B cell (primary cell): ENCODE results near the gene BCAR3. TPM values are rescaled to one million over a fixed set of nuclear protein-coding genes. Genes with fewer than 3 reads are reported as not detected.

Experiments
- ATAC-seq: fragments of 200-7000 bp; cut with Tn5 transposase; one replicate; pipeline ENCODE4 v1.10.0; 2021; ENCODE audit warnings: low read depth, mild to moderate bottlenecking, moderate number of reproducible peaks, moderate library complexity
- CTCF ChIA-PET: fragments of 350-600 bp; sonication (Branson Sonifier 250); formaldehyde crosslinking; loops from one replicate; lab custom pipeline; 2021; ENCODE audit warnings: antibody characterized with exemption, inconsistent platforms; lab: Charles Lee
- POLR2A ChIA-PET: fragments of 350-600 bp; sonication (Branson Sonifier 250); formaldehyde crosslinking; loops from one replicate; lab custom pipeline; 2021; ENCODE audit warnings: antibody characterized with exemption; lab: Charles Lee
- DNase-seq: peaks from one replicate; pipeline ENCODE4 v3.0.0; 2013
- H2AFZ ChIP-seq: 2 replicates; pipeline ENCODE4 v1.6.1; 2012; ENCODE audit warnings: mild to moderate bottlenecking, low read depth, low read length; ENCODE audit not compliant: insufficient read depth, poor library complexity, severe bottlenecking
- H3K27ac ChIP-seq, 2 donors: 1 replicate in 1 of 2; 2 replicates in 1 of 2; pipeline ENCODE4 v1.5.1; 2012 to 2013; ENCODE audit warnings: low read length in 2 of 2, mild to moderate bottlenecking in 2 of 2, moderate library complexity in 1 of 2
- H3K27me3 ChIP-seq, 4 experiments: fragments of 200-600 bp in 1 of 4; sonication (generic) in 1 of 4; replicated peaks in 1 of 4; 1 replicate in 2 of 4; 2 replicates in 2 of 4; pipeline versions ENCODE4 v1.6.1 to v1.7.0; 2013 to 2016; ENCODE audit warnings: low read length in 3 of 4, mild to moderate bottlenecking in 2 of 4, mixed read lengths in 1 of 4, moderate library complexity in 1 of 4; ENCODE audit not compliant: insufficient read depth in 4 of 4, control insufficient read depth in 3 of 4; ENCODE audit errors: control extremely low read depth in 1 of 4
- H3K36me3 ChIP-seq, 2 experiments: replicated peaks in 1 of 2; 1 replicate in 1 of 2; 2 replicates in 1 of 2; pipeline versions ENCODE4 v1.6.1 to v1.7.1; 2013; ENCODE audit warnings: low read length in 1 of 2; ENCODE audit not compliant: insufficient read depth in 2 of 2, control insufficient read depth in 1 of 2; ENCODE audit errors: control extremely low read depth in 1 of 2, extremely low read depth in 1 of 2
- H3K4me1 ChIP-seq, 2 donors: fragments of 200-600 bp in 1 of 2; sonication (generic) in 1 of 2; 1 replicate in 1 of 2; 2 replicates in 1 of 2; pipeline versions ENCODE4 v1.5.1 to v1.6.1; 2013 to 2017; ENCODE audit warnings: low read length in 2 of 2; ENCODE audit not compliant: control insufficient read depth in 2 of 2, insufficient read depth in 2 of 2
- H3K4me2 ChIP-seq: replicated peaks from 2 replicates; pipeline ENCODE3; 2012; ENCODE audit warnings: mild to moderate bottlenecking, low read depth, low read length; ENCODE audit not compliant: poor library complexity, severe bottlenecking
- H3K4me3 ChIP-seq, 5 experiments: fragments of 200-600 bp in 1 of 5; sonication (generic) in 1 of 5; 1 replicate in 3 of 5; 2 replicates in 2 of 5; pipeline versions ENCODE4 v1.5.1 to v1.7.0; 2011 to 2016; ENCODE audit warnings: low read length in 4 of 5, mild to moderate bottlenecking in 4 of 5, low read depth in 2 of 5, control low read depth in 1 of 5, moderate library complexity in 1 of 5; ENCODE audit not compliant: insufficient read depth in 1 of 5; ENCODE audit errors: control extremely low read depth in 1 of 5, extremely low read depth in 1 of 5
- H3K79me2 ChIP-seq: fragments of 200-600 bp; sonication (generic); one replicate; pipeline ENCODE4 v1.6.0; 2016; ENCODE audit warnings: low read length; ENCODE audit not compliant: control insufficient read depth, insufficient read depth
- H3K9ac ChIP-seq: fragments of 200-600 bp; sonication (generic); 2 replicates; pipeline ENCODE4 v1.6.1; 2017; ENCODE audit warnings: mild to moderate bottlenecking, low read length, moderate library complexity
- H3K9me3 ChIP-seq, 3 donors: one replicate each; pipeline versions ENCODE4 v1.6.1 to v1.7.1; 2013; ENCODE audit warnings: low read length in 2 of 3; ENCODE audit not compliant: control insufficient read depth in 2 of 3, insufficient read depth in 1 of 3; ENCODE audit errors: control extremely low read depth in 1 of 3
- H4K20me1 ChIP-seq: 2 replicates; pipeline ENCODE4 v1.6.0; 2012; ENCODE audit warnings: mild to moderate bottlenecking, low read length; ENCODE audit not compliant: insufficient read depth, control insufficient read depth, poor library complexity, severe bottlenecking
- H3K27ac Mint-ChIP-seq: one replicate; pipeline ENCODE4 v1.8.0; 2021; ENCODE audit warnings: mixed read lengths
- H3K27me3 Mint-ChIP-seq: one replicate; pipeline ENCODE4 v1.8.0; 2021; ENCODE audit warnings: mixed read lengths
- H3K4me1 Mint-ChIP-seq: one replicate; pipeline ENCODE4 v1.8.0; 2021; ENCODE audit warnings: mixed read lengths
- H3K4me3 Mint-ChIP-seq: one replicate; pipeline ENCODE4 v1.8.0; 2021; ENCODE audit warnings: mixed read lengths
- H3K9me3 Mint-ChIP-seq: one replicate; pipeline ENCODE4 v1.8.0; 2022; ENCODE audit warnings: mixed read lengths; ENCODE audit not compliant: insufficient read depth
- EZH2 ChIP-seq: IDR thresholded peaks from 2 replicates; pipeline ENCODE4 v1.6.1; 2012; ENCODE audit warnings: borderline replicate concordance, low read depth, mild to moderate bottlenecking, moderate library complexity, low read length; ENCODE audit not compliant: insufficient read depth, poor library complexity, severe bottlenecking
- WGBS: methylation state at CpG from one replicate; pipeline ENCODE4 v1.1.5; 2013; ENCODE audit warnings: missing lambda C conversion rate; ENCODE audit not compliant: insufficient coverage; 5-methylcytosine and 5-hydroxymethylcytosine counted together
- intact Hi-C: fragments of 100-400 bp; cut with micrococcal nuclease; formaldehyde crosslinking; loops from one replicate; pipeline ENCODE4 v1.10.0; 2022
- polyA plus RNA-seq: library from polyadenylated mRNA; depleted of rRNA; stranded (reverse); fragments of >200 nt; gene quantifications from 2 replicates; pipeline ENCODE4 v1.2.3, GENCODE V29; 2012
- total RNA-seq, 2 donors: library from RNA; stranded (reverse); fragments of 120-200 nt in 1 of 2; gene quantifications; 1 replicate in 1 of 2; 2 replicates in 1 of 2; pipeline versions ENCODE4 v1.2.3 to v1.2.4, GENCODE V29; 2013 to 2022
- TF ChIP-seq, protein P1 (sequence below): fragments of 200-600 bp; IDR thresholded peaks from one replicate; pipeline ENCODE4 v1.8.0; 2022; ENCODE audit warnings: antibody characterized with exemption, mild to moderate bottlenecking

The BCAR3 gene
- total and polyA plus RNA-seq, 2 donors (not counting 1 experiment from before 2014, with no cell fraction given) = 6.7 to 13.0 TPM

DNA sequence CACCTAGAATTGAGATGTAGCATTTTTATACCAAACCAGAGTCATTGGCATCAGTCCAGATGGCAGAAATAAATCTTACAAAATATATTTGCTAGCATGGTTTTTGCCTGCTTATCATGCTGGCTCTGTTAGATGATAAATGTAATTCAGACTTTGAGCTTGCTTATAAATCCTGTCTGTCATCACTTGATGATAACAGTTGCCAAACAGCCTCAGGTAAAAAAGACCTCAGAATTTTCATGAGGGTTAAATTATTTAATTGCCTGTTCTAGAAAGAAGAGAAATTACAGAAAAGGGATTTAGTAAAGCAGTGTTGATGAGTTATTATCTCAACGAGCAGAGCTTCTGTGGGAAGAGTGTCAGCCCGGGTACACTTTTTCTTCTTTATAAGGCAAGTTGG is 150.4 kb downstream of the BCAR3 start:
- Histone ChIP-seq H3K4me2 (no peak overlapping the region), H3K27me3 (no peaks in the 10 kb centered on the region), H2AFZ (no peak overlapping the region), H3K4me1 (no peaks in the 10 kb centered on the region), H3K36me3 (peaks cover 0 to 5% of the 10 kb centered on the region in 2 experiments), H3K4me3 (no peak overlapping the region), H3K79me2 (no peaks in the 10 kb centered on the region), H4K20me1 (no peaks in the 10 kb centered on the region), H3K9me3 (no peaks in the 10 kb centered on the region), H3K9ac (no peak overlapping the region), H3K27ac (no peak overlapping the region)
- Mint-ChIP-seq H3K27ac (no peak overlapping the region), H3K4me1 (no peaks in the 10 kb centered on the region), H3K27me3 (no peaks in the 10 kb centered on the region), H3K4me3 (no peak overlapping the region), H3K9me3 (no peaks in the 10 kb centered on the region)
- CTCF ChIA-PET = no interaction called here
- WGBS = 42% methylated on average over 2 of the region's 2 CpGs
- intact Hi-C loops = no loop called here
- POLR2A ChIA-PET = no interaction called here
- ATAC-seq (no peak), DNase-seq (no peak)
- TF ChIP-seq, protein P1, sequence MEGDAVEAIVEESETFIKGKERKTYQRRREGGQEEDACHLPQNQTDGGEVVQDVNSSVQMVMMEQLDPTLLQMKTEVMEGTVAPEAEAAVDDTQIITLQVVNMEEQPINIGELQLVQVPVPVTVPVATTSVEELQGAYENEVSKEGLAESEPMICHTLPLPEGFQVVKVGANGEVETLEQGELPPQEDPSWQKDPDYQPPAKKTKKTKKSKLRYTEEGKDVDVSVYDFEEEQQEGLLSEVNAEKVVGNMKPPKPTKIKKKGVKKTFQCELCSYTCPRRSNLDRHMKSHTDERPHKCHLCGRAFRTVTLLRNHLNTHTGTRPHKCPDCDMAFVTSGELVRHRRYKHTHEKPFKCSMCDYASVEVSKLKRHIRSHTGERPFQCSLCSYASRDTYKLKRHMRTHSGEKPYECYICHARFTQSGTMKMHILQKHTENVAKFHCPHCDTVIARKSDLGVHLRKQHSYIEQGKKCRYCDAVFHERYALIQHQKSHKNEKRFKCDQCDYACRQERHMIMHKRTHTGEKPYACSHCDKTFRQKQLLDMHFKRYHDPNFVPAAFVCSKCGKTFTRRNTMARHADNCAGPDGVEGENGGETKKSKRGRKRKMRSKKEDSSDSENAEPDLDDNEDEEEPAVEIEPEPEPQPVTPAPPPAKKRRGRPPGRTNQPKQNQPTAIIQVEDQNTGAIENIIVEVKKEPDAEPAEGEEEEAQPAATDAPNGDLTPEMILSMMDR = no peak
- no peak for TF ChIP-seq EZH2

- Histone ChIP-seq H3K4me1 (no peaks in the 10 kb centered on the region), H2AFZ (no peak overlapping the region), H4K20me1 (no peaks in the 10 kb centered on the region), H3K27me3 (no peaks in the 10 kb centered on the region), H3K36me3 (peaks cover 0 to 4% of the 10 kb centered on the region in 2 experiments), H3K4me2 (no peak overlapping the region), H3K9ac (no peak overlapping the region), H3K4me3 (no peak overlapping the region), H3K27ac (no peak overlapping the region), H3K79me2 (no peaks in the 10 kb centered on the region), H3K9me3 (no peaks in the 10 kb centered on the region)
- Mint-ChIP-seq H3K27ac (no peak overlapping the region), H3K4me1 (no peaks in the 10 kb centered on the region), H3K27me3 (no peaks in the 10 kb centered on the region), H3K4me3 (no peak overlapping the region), H3K9me3 (no peaks in the 10 kb centered on the region)
- DNase-seq (peak; percentile 9), ATAC-seq (no peak)
- POLR2A ChIA-PET = no interaction called here
- intact Hi-C loops = no loop called here
- TF ChIP-seq, protein P1 = no peak
- no peak for TF ChIP-seq EZH2
- CTCF ChIA-PET = no interaction called here
- WGBS = no CpG with 5 or more reads among the region's 1 CpG
Observed at GRCh38 chr1:93528412-93528811, 153.2 kb downstream of the BCAR3 start.
